HUES6 (cell line): ENCODE measurements around the gene PRRX2.

ENCODE experiments used
- H3K27ac ChIP-seq: 2 replicates; pipeline ENCODE4 v1.7.0; 2013; ENCODE audit warnings: low read depth, mild to moderate bottlenecking, low read length, inconsistent platforms
- H3K27me3 ChIP-seq: 2 replicates; pipeline ENCODE4 v1.6.1; 2013; ENCODE audit warnings: low read length; ENCODE audit not compliant: control insufficient read depth, insufficient read depth
- H3K36me3 ChIP-seq: 2 replicates; pipeline ENCODE4 v1.6.1; 2013; ENCODE audit warnings: low read length; ENCODE audit not compliant: control insufficient read depth, insufficient read depth
- H3K4me1 ChIP-seq: 2 replicates; pipeline ENCODE4 v1.6.1; 2013; ENCODE audit warnings: low read length; ENCODE audit not compliant: control insufficient read depth, insufficient read depth
- H3K4me3 ChIP-seq: 2 replicates; pipeline ENCODE4 v1.5.1; 2013; ENCODE audit warnings: low read depth, low read length
- H3K9ac ChIP-seq: one replicate; pipeline ENCODE4 v1.6.1; 2013; ENCODE audit warnings: mild to moderate bottlenecking, low read length
- H3K9me3 ChIP-seq: 2 replicates; pipeline ENCODE4 v1.6.1; 2013; ENCODE audit warnings: low read depth, low read length; ENCODE audit not compliant: control insufficient read depth, insufficient read depth

The PRRX2 gene

GRCh38 chr9:129665389-129665775 is at the start of gene PRRX2:
Gene PRRX2 (plus strand): TSS chr9:129665647. CDS start chr9:129665868, 221 bp downstream.
- H3K27ac ChIP-seq, result no peak within 1 kb of the TSS
- peaks cover 31% of the 10 kb centered on the region for H3K27me3 ChIP-seq
- H3K4me3 ChIP-seq, result peak within 1 kb of the TSS; percentile 65
- no peaks in the 10 kb centered on the region for H3K9me3 ChIP-seq
- H3K36me3 ChIP-seq, result no peaks in the 10 kb centered on the region
- H3K4me1 ChIP-seq, result peaks cover 14% of the 10 kb centered on the region
- H3K9ac ChIP-seq, result no peak within 1 kb of the TSS

DNA sequence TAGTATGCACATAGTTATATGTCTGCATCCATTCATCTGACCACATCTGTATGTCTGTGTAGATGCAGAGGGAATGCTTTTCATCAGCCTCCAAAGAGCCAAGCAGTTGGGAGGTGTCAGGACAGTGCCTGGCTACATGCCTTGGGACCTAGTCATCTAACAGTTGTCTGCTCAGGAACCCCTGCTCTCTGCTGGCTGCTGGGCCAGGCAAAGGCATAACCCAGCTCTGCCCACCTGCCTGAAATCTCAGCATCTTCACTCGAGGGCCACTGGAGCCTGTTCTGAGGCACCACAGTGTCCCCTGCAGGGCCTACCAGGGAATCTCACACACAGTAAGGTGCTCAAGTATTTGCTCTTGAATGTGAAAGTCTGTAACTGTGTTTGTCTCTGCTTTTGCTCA is 48.3 kb upstream of the PRRX2 start:
- no peaks in the 10 kb centered on the region for H3K36me3 ChIP-seq
- H3K27me3 ChIP-seq, result peaks cover 32% of the 10 kb centered on the region
- H3K9me3 ChIP-seq, result no peaks in the 10 kb centered on the region
- peaks cover 12% of the 10 kb centered on the region for H3K4me1 ChIP-seq
- H3K4me3 ChIP-seq, result no peak overlapping the region
- no peak overlapping the region for H3K9ac ChIP-seq
- H3K27ac ChIP-seq, result no peak overlapping the region

- H3K27me3 ChIP-seq, result peaks cover 32% of the 10 kb centered on the region
- H3K27ac ChIP-seq, result no peak overlapping the region
- H3K4me3 ChIP-seq, result peak overlapping the region; percentile 55
- peak overlapping the region; percentile 30 for H3K9ac ChIP-seq
- H3K9me3 ChIP-seq, result no peaks in the 10 kb centered on the region
- H3K4me1 ChIP-seq, result peaks cover 11% of the 10 kb centered on the region
- no peaks in the 10 kb centered on the region for H3K36me3 ChIP-seq
These were observed 45.4 kb upstream of the PRRX2 start for GRCh38 chr9:129619787-129620668.

- peaks cover 11% of the 10 kb centered on the region for H3K4me1 ChIP-seq
- H3K36me3 ChIP-seq, result no peaks in the 10 kb centered on the region
- no peak within 1 kb of the TSS for H3K27ac ChIP-seq
- peak within 1 kb of the TSS; percentile 30 for H3K9ac ChIP-seq
- H3K4me3 ChIP-seq, result peak within 1 kb of the TSS; percentile 55
- peaks cover 32% of the 10 kb centered on the region for H3K27me3 ChIP-seq
- H3K9me3 ChIP-seq, result no peaks in the 10 kb centered on the region
These were observed 44.7 kb upstream of the PRRX2 start, which contains the start of gene C9orf50 for GRCh38 chr9:129620669-129621295. Gene C9orf50 (minus strand): TSS chr9:129621101. CDS start chr9:129620574, 527 bp downstream.

- H3K27ac ChIP-seq, result no peak overlapping the region
- H3K36me3 ChIP-seq, result peaks cover 9% of the 10 kb centered on the region
- no peaks in the 10 kb centered on the region for H3K9me3 ChIP-seq
- H3K4me3 ChIP-seq, result no peak overlapping the region
- H3K4me1 ChIP-seq, result peaks cover 23% of the 10 kb centered on the region
- H3K27me3 ChIP-seq, result peaks cover 32% of the 10 kb centered on the region
- H3K9ac ChIP-seq, result no peak overlapping the region
These were observed 42.1 kb upstream of the PRRX2 start for GRCh38 chr9:129623331-129623730.

- peaks cover 27% of the 10 kb centered on the region for H3K27me3 ChIP-seq
- H3K36me3 ChIP-seq, result peaks cover 13% of the 10 kb centered on the region
- H3K27ac ChIP-seq, result no peak overlapping the region
- H3K4me1 ChIP-seq, result peaks cover 23% of the 10 kb centered on the region
- H3K9me3 ChIP-seq, result no peaks in the 10 kb centered on the region
- H3K4me3 ChIP-seq, result no peak overlapping the region
- no peak overlapping the region for H3K9ac ChIP-seq
These were observed 41.2 kb upstream of the PRRX2 start for GRCh38 chr9:129624168-129624759.

GRCh38 chr9:129624947-129625346 is 40.5 kb upstream of the PRRX2 start:
- Histone ChIP-seq H3K4me1 (peaks cover 23% of the 10 kb centered on the region), H3K36me3 (peaks cover 13% of the 10 kb centered on the region), H3K27me3 (peaks cover 20% of the 10 kb centered on the region), H3K9ac (no peak overlapping the region), H3K4me3 (no peak overlapping the region), H3K9me3 (no peaks in the 10 kb centered on the region), H3K27ac (no peak overlapping the region)

- Histone ChIP-seq H3K4me1 (peaks cover 27% of the 10 kb centered on the region), H3K36me3 (peaks cover 15% of the 10 kb centered on the region), H3K9ac (peak within 1 kb of the TSS; percentile 95), H3K9me3 (no peaks in the 10 kb centered on the region), H3K27ac (peak within 1 kb of the TSS; percentile 97), H3K27me3 (peaks cover 8% of the 10 kb centered on the region), H3K4me3 (peak within 1 kb of the TSS; percentile 98)
These were observed 39.3 kb upstream of the PRRX2 start, which contains the start of gene NTMT1 for GRCh38 chr9:129626079-129626624. Gene NTMT1 (plus strand): TSS chr9:129626163. CDS start chr9:129632704, 6,541 bp downstream.

DNA sequence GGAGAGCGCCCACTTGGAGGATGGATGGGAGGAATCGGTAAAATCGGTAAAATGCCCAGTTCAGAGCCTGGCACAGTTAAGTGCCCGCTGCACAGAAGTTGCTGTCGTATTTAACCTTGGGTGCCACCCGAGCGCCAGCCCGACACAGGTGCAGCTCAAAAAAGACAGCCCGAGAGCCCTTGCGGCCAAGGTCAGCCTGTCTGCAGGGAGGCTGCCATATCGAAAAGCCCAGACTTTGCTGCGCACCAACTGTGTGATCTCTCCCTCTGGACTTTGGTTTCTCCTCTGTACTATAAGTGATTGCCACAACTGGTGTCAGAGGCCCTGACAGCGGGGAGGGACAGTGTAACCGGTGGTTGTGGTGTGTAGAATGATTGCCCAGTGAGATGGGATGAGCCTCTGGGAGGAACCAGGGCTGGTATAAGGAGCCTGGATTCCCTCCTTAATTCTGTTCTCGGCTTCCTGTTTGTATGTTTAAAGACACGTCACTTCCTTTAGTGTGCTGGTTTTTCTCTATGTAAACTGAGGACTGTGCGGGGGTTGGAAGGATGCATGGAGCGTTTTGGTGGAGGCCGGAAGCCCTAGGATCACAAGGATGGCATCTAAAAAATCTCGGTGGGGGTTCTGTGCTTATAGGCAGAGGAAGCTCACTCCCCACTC is 38.7 kb upstream of the PRRX2 start:
- Histone ChIP-seq H3K27me3 (peaks cover 2% of the 10 kb centered on the region), H3K27ac (peak overlapping the region; percentile 97), H3K36me3 (peaks cover 17% of the 10 kb centered on the region), H3K4me1 (peaks cover 29% of the 10 kb centered on the region), H3K4me3 (peak overlapping the region; percentile 98), H3K9ac (peak overlapping the region; percentile 95), H3K9me3 (no peaks in the 10 kb centered on the region)

- Histone ChIP-seq H3K27ac (no peak overlapping the region), H3K9me3 (no peaks in the 10 kb centered on the region), H3K36me3 (peaks cover 24% of the 10 kb centered on the region), H3K9ac (no peak overlapping the region), H3K4me3 (peak overlapping the region; percentile 98), H3K4me1 (peaks cover 29% of the 10 kb centered on the region), H3K27me3 (no peaks in the 10 kb centered on the region)
These were observed 37.6 kb upstream of the PRRX2 start for GRCh38 chr9:129627556-129628440.
